Measurements from ENCODE around the gene MYO5B.

DNA sequence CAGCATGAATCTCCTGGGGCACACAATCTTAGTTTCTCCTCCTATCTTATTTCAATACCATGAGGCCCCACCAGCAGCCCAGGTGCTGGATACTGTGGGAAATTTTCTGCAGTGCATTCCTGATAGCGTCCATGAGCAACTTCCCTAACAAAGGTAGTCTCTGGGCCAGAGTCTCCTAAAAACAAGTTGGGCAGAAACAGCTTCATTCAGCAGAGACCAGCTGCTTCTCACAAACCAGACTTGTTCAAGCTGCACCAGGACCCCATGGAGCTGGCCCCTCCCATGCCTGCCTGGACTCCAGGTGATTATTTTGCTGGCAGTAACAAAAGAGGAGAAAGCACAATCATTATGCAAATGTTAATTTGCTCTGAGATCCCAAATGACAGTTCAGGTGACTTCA lies 31.4 kb downstream of the MYO5B start:
- TF ChIP-seq EZH2 (IDR thresholded peaks at IDR 0.05; ENCODE audit: borderline replicate concordance, control insufficient read depth, low read depth, low read length) (no peak), ATF7 (IDR thresholded peaks at IDR 0.05; ENCODE audit: low read depth) (no peak), SP1 (IDR thresholded peaks at IDR 0.05; ENCODE audit: low read depth, low read length) (no peak), SUZ12 (IDR thresholded peaks at IDR 0.05; ENCODE audit: unreplicated experiment) (no peak), JUND (IDR thresholded peaks at IDR 0.05; ENCODE audit: low read depth, low read length) (no peak), RELA (IDR thresholded peaks at IDR 0.05; ENCODE audit: borderline replicate concordance, partially characterized antibody) (no peak), NFIC (IDR thresholded peaks at IDR 0.05; ENCODE audit: low read depth, low read length) (no peak), NBN (IDR thresholded peaks at IDR 0.05) (no peak), KDM1A (IDR thresholded peaks at IDR 0.05; ENCODE audit: borderline replicate concordance) (no peak), SIX5 (IDR thresholded peaks at IDR 0.05; ENCODE audit: low read depth, low read length, severe bottlenecking) (no peak)
- TF ChIP-seq, protein P1, sequence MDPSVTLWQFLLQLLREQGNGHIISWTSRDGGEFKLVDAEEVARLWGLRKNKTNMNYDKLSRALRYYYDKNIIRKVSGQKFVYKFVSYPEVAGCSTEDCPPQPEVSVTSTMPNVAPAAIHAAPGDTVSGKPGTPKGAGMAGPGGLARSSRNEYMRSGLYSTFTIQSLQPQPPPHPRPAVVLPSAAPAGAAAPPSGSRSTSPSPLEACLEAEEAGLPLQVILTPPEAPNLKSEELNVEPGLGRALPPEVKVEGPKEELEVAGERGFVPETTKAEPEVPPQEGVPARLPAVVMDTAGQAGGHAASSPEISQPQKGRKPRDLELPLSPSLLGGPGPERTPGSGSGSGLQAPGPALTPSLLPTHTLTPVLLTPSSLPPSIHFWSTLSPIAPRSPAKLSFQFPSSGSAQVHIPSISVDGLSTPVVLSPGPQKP (IDR thresholded peaks at IDR 0.05; ENCODE audit: low read depth, low read length) = no peak
